Heart left ventricle (tissue), 16 donors: ENCODE data around the gene GEMIN8. TPM values are rescaled to one million over a fixed set of nuclear protein-coding genes. Genes with fewer than 3 reads are reported as not detected.

Source experiments
- ATAC-seq, 4 donors: fragments of 200-7000 bp; cut with Tn5 transposase; one replicate each; pipeline ENCODE4 v1.9.1; 2020 to 2022; ENCODE audit warnings: moderate library complexity in 4 of 4, mild to moderate bottlenecking in 3 of 4, moderate number of reproducible peaks in 1 of 4
- DNase-seq, 5 donors: peaks; one replicate each; pipeline ENCODE4 v3.0.0-alpha.2; 2020
- H3K27ac ChIP-seq, 12 donors: fragments of 200-600 bp; sonication (generic) in 4 of 12; one replicate each; pipeline versions ENCODE4 v1.5.0 to v1.8.0; 2016 to 2022; ENCODE audit warnings: mild to moderate bottlenecking in 2 of 12
- H3K27me3 ChIP-seq, 9 donors: fragments of 200-600 bp; sonication (generic) in 2 of 9; one replicate each; pipeline versions ENCODE4 v1.5.1 to v1.8.0; 2016 to 2022; ENCODE audit warnings: mild to moderate bottlenecking in 3 of 9
- H3K36me3 ChIP-seq, 9 donors: fragments of 200-600 bp; sonication (generic) in 2 of 9; one replicate each; pipeline versions ENCODE4 v1.5.0 to v1.8.0; 2018 to 2022; ENCODE audit warnings: mild to moderate bottlenecking in 2 of 9
- H3K4me1 ChIP-seq, 12 donors: fragments of 200-600 bp; sonication (generic) in 4 of 12; one replicate each; pipeline versions ENCODE4 v1.5.0 to v1.8.0; 2016 to 2022; ENCODE audit warnings: mild to moderate bottlenecking in 3 of 12
- H3K4me3 ChIP-seq, 12 donors: fragments of 200-600 bp; sonication (generic) in 4 of 12; one replicate each; pipeline versions ENCODE4 v1.5.0 to v1.8.0; 2017 to 2022; ENCODE audit warnings: mild to moderate bottlenecking in 9 of 12, moderate library complexity in 4 of 12
- H3K9me3 ChIP-seq, 12 donors: fragments of 200-600 bp; sonication (generic) in 4 of 12; one replicate each; pipeline versions ENCODE4 v1.5.0 to v1.8.0; 2016 to 2022; ENCODE audit warnings: mild to moderate bottlenecking in 1 of 12
- POLR2A ChIP-seq, 2 donors: fragments of 450-650 bp; IDR thresholded peaks; one replicate each; pipeline ENCODE4 v1.6.1; 2017; ENCODE audit warnings: antibody characterized with exemption in 2 of 2, mild to moderate bottlenecking in 2 of 2, moderate library complexity in 2 of 2
- WGBS, 4 donors: extraction: QIAGEN DNeasy Blood & Tissue Kit in 2 of 4; methylation state at CpG; one replicate each; pipeline versions ENCODE4 v1.1.5 to v1.1.7; 2013 to 2018; 5-methylcytosine and 5-hydroxymethylcytosine counted together
- intact Hi-C, 10 donors: fragments of 100-400 bp; cut with DNase I; formaldehyde crosslinking; loops; one replicate each; pipeline versions ENCODE4 v1.11.1 to v1.14.2; 2022
- polyA plus RNA-seq, 2 donors: library from polyadenylated mRNA; stranded (reverse); fragments of 200-250 nt; gene quantifications; one replicate each; pipeline ENCODE4 v1.2.3, GENCODE V29; 2013
- total RNA-seq, 9 donors: library from RNA; depleted of rRNA in 2 of 9; stranded (reverse); fragments of >200 nt in 2 of 9; fragmentation: NEBNext Ultra II Directional in 3 of 9; extraction: Animal tissue kit (Norgen Biotek cat#: 25700) in 3 of 9; gene quantifications; one replicate each; pipeline versions ENCODE4 v1.1.0 to v1.2.4, GENCODE V29; 2016 to 2023
- TF ChIP-seq, protein P1 (sequence below), 12 donors: fragments of 200-600 bp; sonication (generic) in 4 of 12; IDR thresholded peaks; one replicate each; pipeline versions ENCODE4 v1.5.0 to v1.8.0; 2018 to 2022; ENCODE audit warnings: antibody characterized with exemption in 12 of 12, mild to moderate bottlenecking in 5 of 12
- donor health status: ischemic (EF 13 %, LVEDD 7.1; RV severe dilation, severe dysfunction).
- donor health status: healthy with polysubstance abuse.
- donor health status: DM: no; HTN: yes; CAD: no.
- donor health status: DM: no; HTN: no; CAD: no.
- donor health status: ischemic (EF 25% LVEDD 6.9; RV normal size, moderate dysfunction).
- donor health status: ischemic (EF 25% LVEDD 5.7; RV mildly dilated, moderate dysfunction).
- donor health status: healthy.
- donor health status: DM: yes; HTN: yes; CAD: no.
- donor health status: ischemic (EF 35%, LVEDD 5.7; RV mildly dilated, moderate dysfunction).
- donor health status: nonischemic (EF 11% LVEDD 7.7; RV severe dilation, severe dysfunction).
- donor health status: DM: yes; HTN: yes; CAD: no.
- donor health status: PGD.
- donor health status: ischemic (EF 29% LVEDD 5.4; RV normal size, mild dysfunction).
- donor health status: nonischemic (EF 23%, LVEDD 6.1; RV moderate dilation, normal function).

The GEMIN8 gene
- total and polyA plus RNA-seq, 11 donors = 10.3 to 16.3 (median 13.5) TPM

DNA sequence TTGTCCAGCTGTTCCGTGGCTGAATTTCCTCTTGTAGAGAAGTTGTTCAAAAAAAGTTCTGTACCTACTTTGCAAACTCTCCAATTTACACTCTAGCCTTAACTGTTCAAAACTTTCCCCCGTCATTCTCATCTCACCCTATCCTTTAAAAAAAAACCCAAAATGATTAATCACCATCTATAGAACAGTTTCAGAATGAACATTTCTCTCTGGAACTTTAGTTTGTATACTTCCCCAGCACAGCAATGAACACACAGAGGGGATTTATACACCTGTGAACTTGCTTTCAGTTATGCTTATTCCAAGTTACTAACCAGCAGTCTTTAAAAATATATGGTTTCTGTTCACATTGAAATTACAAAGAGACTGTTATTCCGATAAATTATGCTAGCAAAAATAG lies 1.2 kb downstream of the GEMIN8 start:
- 64 to 73% (median 68%) methylated on average over 3 of the region's 3 CpGs for whole genome bisulfite sequencing, 4 donors
- Histone ChIP-seq H3K4me1 (peaks cover 0 to 30% (median 13%) of the 10 kb centered on the region in 12 donors), H3K27ac (peak overlapping the region in 5 of 12 donors; percentile 77 to 89 (median 85)), H3K27me3 (peaks cover 0 to 16% (median 0%) of the 10 kb centered on the region in 9 donors), H3K9me3 (no peaks in the 10 kb centered on the region), H3K36me3 (no peaks in the 10 kb centered on the region), H3K4me3 (peak overlapping the region in 5 of 12 donors; percentile 76 to 97 (median 81))
- DNase-seq (no peak), ATAC-seq (no peak)
- intact Hi-C loops = loop anchor here in 3 of 10 donors (2.0 to 10.0 kb wide), 3 partner anchors 130 to 376 kb away; partner anchors contain the start of gene TCEANC (in 1 of the 3)
- TF ChIP-seq POLR2A (IDR thresholded peaks at IDR 0.05) = no peak
- TF ChIP-seq, protein P1, sequence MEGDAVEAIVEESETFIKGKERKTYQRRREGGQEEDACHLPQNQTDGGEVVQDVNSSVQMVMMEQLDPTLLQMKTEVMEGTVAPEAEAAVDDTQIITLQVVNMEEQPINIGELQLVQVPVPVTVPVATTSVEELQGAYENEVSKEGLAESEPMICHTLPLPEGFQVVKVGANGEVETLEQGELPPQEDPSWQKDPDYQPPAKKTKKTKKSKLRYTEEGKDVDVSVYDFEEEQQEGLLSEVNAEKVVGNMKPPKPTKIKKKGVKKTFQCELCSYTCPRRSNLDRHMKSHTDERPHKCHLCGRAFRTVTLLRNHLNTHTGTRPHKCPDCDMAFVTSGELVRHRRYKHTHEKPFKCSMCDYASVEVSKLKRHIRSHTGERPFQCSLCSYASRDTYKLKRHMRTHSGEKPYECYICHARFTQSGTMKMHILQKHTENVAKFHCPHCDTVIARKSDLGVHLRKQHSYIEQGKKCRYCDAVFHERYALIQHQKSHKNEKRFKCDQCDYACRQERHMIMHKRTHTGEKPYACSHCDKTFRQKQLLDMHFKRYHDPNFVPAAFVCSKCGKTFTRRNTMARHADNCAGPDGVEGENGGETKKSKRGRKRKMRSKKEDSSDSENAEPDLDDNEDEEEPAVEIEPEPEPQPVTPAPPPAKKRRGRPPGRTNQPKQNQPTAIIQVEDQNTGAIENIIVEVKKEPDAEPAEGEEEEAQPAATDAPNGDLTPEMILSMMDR (IDR thresholded peaks at IDR 0.05) = no peak

DNA sequence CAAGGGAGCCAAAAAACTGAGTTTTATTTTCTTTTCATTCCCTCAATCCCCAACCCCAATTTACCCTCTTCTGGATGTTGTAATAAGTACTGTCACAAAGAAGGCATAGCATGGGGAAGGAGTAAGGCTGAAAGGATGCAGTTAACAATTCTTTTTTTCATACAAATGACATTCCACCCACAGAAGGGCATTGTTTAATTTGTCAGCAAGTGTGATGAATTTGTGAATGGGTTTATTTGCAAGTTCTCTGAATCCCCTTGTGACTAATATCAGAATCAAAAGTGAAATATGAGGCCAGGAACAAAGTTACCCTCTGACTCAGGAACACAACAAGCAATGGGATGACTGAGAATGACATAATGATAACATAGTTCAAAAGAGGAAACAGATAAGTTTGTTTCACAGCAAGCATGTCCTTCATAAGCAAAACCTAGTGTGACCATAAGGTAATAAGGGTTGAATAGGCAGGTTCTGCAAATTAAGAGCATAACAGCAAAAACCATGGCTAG lies 2.1 kb downstream of the GEMIN8 start:
- Histone ChIP-seq H3K27ac (peak overlapping the region in 8 of 12 donors; percentile 15 to 86 (median 28)), H3K36me3 (no peaks in the 10 kb centered on the region), H3K27me3 (peaks cover 0 to 13% (median 0%) of the 10 kb centered on the region in 9 donors), H3K4me1 (peaks cover 0 to 30% (median 13%) of the 10 kb centered on the region in 12 donors), H3K9me3 (no peaks in the 10 kb centered on the region), H3K4me3 (no peak overlapping the region)
- intact Hi-C loops = loop anchor here in 3 of 10 donors (2.0 to 10.0 kb wide), 3 partner anchors 129 to 375 kb away; partner anchors contain the start of gene TCEANC (in 1 of the 3)
- TF ChIP-seq, protein P1 (IDR thresholded peaks at IDR 0.05) = no peak
- TF ChIP-seq POLR2A (IDR thresholded peaks at IDR 0.05) = no peak
- DNase-seq = no peak
- ATAC-seq = no peak

DNA sequence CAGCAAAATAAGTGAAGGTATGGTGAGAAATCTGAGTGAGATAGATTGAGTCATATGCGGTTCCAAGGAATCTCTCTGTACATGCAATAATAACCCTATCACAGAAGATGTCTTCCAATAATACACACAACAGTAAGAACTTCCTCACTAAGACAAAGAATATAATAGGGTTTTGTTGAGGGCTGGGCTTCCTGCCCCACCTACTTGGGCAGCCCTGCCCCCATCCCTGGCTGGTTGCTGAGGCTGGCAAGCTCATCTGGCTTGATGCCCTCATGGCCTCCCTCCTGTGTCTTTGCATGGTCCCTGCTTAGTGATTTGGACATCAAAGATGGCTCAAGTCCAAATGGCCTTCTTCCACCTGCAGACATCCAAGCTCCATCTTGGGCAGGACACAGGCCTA lies 2.7 kb downstream of the GEMIN8 start:
- ATAC-seq (peak in 2 of 4 donors; percentile 11 to 22), DNase-seq (peak; percentile 12 to 51 (median 45))
- Histone ChIP-seq H3K36me3 (no peaks in the 10 kb centered on the region), H3K4me1 (peaks cover 0 to 30% (median 13%) of the 10 kb centered on the region in 12 donors), H3K9me3 (peaks cover 0 to 4% (median 0%) of the 10 kb centered on the region in 12 donors), H3K27me3 (peaks cover 0 to 13% (median 0%) of the 10 kb centered on the region in 9 donors), H3K4me3 (no peak overlapping the region), H3K27ac (peak overlapping the region in 4 of 12 donors; percentile 15 to 48 (median 22))
- TF ChIP-seq, protein P1 (IDR thresholded peaks at IDR 0.05) = no peak
- intact Hi-C loops = loop anchor here in 1 of 10 donors (10.0 kb wide), 1 partner anchor 252 kb away; no protein-coding TSS in a partner anchor
- WGBS, 4 donors = 67 to 75% (median 71%) methylated on average over 1 of the region's 1 CpG

DNA sequence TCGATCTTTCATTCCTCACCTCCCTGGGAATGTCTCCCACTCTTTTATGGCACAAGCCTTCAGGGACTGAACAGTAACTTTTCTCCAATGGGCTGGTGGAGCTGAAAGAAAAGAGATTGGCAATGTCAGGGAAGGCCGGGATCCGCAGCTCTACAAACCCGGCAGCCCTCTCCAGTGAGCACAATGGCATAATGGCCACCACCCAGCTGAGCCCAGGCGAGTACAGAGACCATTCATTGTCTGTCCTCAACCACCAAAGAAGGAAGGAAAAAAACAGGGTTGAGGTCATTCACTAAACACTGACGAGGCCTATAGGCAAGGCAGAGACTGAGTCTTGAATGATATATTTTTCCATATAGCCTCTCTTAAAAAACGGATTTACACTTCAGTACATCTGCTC lies 3.6 kb downstream of the GEMIN8 start:
- no peaks in the 10 kb centered on the region for H3K36me3 ChIP-seq
- H3K27me3 ChIP-seq = peaks cover 0 to 13% (median 0%) of the 10 kb centered on the region in 9 donors
- H3K27ac ChIP-seq = no peak overlapping the region
- peaks cover 0 to 30% (median 13%) of the 10 kb centered on the region in 12 donors for H3K4me1 ChIP-seq
- intact Hi-C loops = loop anchor here in 1 of 10 donors (10.0 kb wide), 1 partner anchor 251 kb away; no protein-coding TSS in a partner anchor
- ATAC-seq = no peak
- no peak overlapping the region for H3K4me3 ChIP-seq
- no peak for TF ChIP-seq POLR2A (IDR thresholded peaks at IDR 0.05)
- TF ChIP-seq, protein P1 (IDR thresholded peaks at IDR 0.05) = no peak
- whole genome bisulfite sequencing, 4 donors = 62 to 86% (median 74%) methylated on average over 7 of the region's 7 CpGs
- peaks cover 0 to 5% (median 0%) of the 10 kb centered on the region in 12 donors for H3K9me3 ChIP-seq
- DNase-seq = no peak
